ENCODE measurements around the gene RBM5. TPM values are rescaled to one million over a fixed set of nuclear protein-coding genes. Genes with fewer than 3 reads are reported as not detected.

RBM5 gene
- polyA plus RNA-seq, 2 of the 4 experiments (the other 2 are of a cell fraction), result 78.9 to 123 TPM

GRCh38 chr3:50124800-50125178, 36.1 kb downstream of the RBM5 start:
- FAIRE-seq (no peak), ATAC-seq (no peak)
- no peak overlapping the region for H3K27ac ChIP-seq

GRCh38 chr3:50125541-50126286, 37.0 kb downstream of the RBM5 start:
- ATAC-seq (no peak), FAIRE-seq (no peak), DNase-seq (ENCODE audit: low read depth in 1 of 2, low spot score in 1 of 2) (no peak)
- WGBS (ENCODE audit: missing lambda C conversion rate), result 60% methylated on average over 1 of the region's 9 CpGs
- H3K4me3 ChIP-seq, result no peak overlapping the region
- peaks cover 22% of the 10 kb centered on the region for H3K4me1 ChIP-seq
- H3K9me3 ChIP-seq, result no peaks in the 10 kb centered on the region
- no peak overlapping the region for H3K27ac ChIP-seq
- H3K4me2 ChIP-seq, result no peak overlapping the region
- CTCF ChIA-PET, result interaction anchor here (6.1 to 8.0 kb wide), 2 partner anchors 62 to 99 kb away, joined by 54 to 240 read pairs; partner anchors contain the start of gene GNAT1
- POLR2A ChIA-PET, result no interaction called here
- no peak for TF ChIP-seq RCOR1 (IDR thresholded peaks at IDR 0.05; ENCODE audit: low read depth, low read length)
- TF ChIP-seq RNF2 (IDR thresholded peaks at IDR 0.05; ENCODE audit: borderline replicate concordance, low read depth), result no peak
- no peak for TF ChIP-seq CBX2 (IDR thresholded peaks at IDR 0.05; ENCODE audit: borderline replicate concordance, low read depth)
- no peak for TF ChIP-seq ZSCAN20 (CRISPR knock-in tag; IDR thresholded peaks at IDR 0.05)
- TF ChIP-seq NPAS2 (CRISPR knock-in tag; IDR thresholded peaks at IDR 0.05; ENCODE audit: borderline replicate concordance), result no peak
- no peak for TF ChIP-seq JUN (IDR thresholded peaks at IDR 0.05)
- TF ChIP-seq, protein P1, sequence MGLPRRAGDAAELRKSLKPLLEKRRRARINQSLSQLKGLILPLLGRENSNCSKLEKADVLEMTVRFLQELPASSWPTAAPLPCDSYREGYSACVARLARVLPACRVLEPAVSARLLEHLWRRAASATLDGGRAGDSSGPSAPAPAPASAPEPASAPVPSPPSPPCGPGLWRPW (IDR thresholded peaks at IDR 0.05), result no peak
- TF ChIP-seq POLR2A (IDR thresholded peaks at IDR 0.05; ENCODE audit: low read length), result no peak
- no peak for TF ChIP-seq CHD4 (IDR thresholded peaks at IDR 0.05; ENCODE audit: borderline replicate concordance)
- no peak for TF ChIP-seq HEYL (CRISPR knock-in tag; IDR thresholded peaks at IDR 0.05)
- no peak for TF ChIP-seq MYC (IDR thresholded peaks at IDR 0.05; ENCODE audit: borderline replicate concordance, low read length)
- no peak for TF ChIP-seq MAX (IDR thresholded peaks at IDR 0.05)
- TF ChIP-seq RARB (CRISPR knock-in tag; IDR thresholded peaks at IDR 0.05), result no peak

More at GRCh38 chr3:50124800-50125178, 36.1 kb downstream of the RBM5 start:
- 87% methylated on average over 3 of the region's 12 CpGs for WGBS (ENCODE audit: missing lambda C conversion rate)
- Histone ChIP-seq H3K4me3 (no peak overlapping the region), H3K4me2 (no peak overlapping the region), H3K9me3 (no peaks in the 10 kb centered on the region), H3K4me1 (peaks cover 22% of the 10 kb centered on the region)
- TF ChIP-seq RFX5 (IDR thresholded peaks at IDR 0.05), result no peak
- no peak for TF ChIP-seq MAX (IDR thresholded peaks at IDR 0.05)
- ChIA-PET POLR2A (no interaction called here), CTCF (interaction anchor here (0.6 to 8.0 kb wide), 3 partner anchors 63 to 353 kb away, joined by 3 to 240 read pairs (median 54); partner anchors contain the start of gene GNAT1)
- DNase-seq (ENCODE audit: low read depth in 1 of 2, low spot score in 1 of 2), result no peak

DNA sequence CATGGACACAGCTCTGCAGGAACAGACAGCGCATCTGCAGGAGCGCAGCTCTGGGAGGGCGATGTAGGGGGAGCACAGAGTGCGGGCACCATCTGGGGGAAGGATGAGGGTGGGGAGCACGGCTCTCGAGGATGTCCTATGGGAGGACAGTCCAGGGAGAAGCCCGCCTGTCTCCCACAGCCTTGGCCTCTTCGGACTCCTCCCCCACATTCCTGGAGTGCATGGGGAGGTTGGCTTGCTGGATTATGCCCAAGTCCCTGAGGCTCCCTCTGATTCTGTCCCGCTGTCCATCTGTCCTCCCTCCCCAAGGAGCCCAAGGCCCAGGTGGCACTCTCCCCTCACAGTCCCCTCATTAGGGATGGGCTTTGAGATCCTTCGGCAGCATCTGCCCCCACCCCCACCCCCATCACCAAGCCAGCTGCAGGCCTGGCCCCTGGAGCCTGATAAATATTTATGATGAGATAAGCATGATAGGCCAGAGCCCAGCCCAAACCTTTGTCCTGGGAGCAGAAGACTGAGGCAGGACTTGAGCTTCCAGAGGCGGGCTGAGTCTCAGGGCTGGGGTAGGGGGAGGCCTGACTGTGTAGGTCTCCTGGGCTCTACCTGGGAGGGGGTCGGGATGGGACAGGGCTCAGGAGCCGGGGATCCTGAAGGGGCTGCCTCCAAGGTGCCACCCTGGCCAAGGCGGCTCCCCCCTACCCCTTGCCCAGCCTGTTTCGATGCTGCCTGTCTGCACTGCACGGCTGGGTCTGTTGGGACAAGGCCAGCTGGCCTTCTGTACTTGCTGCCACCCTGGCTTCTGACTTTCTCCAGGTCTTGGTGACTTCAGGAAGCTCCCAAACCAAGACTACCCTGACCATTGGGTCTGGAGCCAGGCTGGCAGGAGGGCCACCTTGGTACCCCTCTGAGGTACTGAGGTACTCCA, 37.8 kb downstream of the RBM5 start:
- Histone ChIP-seq H3K4me1 (peaks cover 22% of the 10 kb centered on the region), H3K4me2 (no peak overlapping the region), H3K27ac (0 out of 6 replicates have a peak overlapping the region, but pooled peaks of 1 of the 2 experiments have one; percentile 14), H3K9me3 (no peaks in the 10 kb centered on the region), H3K4me3 (no peak overlapping the region)
- POLR2A ChIA-PET, result no interaction called here
- CTCF ChIA-PET, result interaction anchor here (0.7 to 8.0 kb wide), 5 partner anchors 36 to 98 kb away, joined by 3 to 240 read pairs (median 4); partner anchors contain the start of gene GNAT1
- FAIRE-seq (no peak), ATAC-seq (peak in 1 of 2 experiments; percentile 30; a peak in 3 of 6 replicates), DNase-seq (ENCODE audit: low read depth in 1 of 2, low spot score in 1 of 2) (peak in 1 of 2 experiments; percentile 28)
- 57% methylated on average over 11 of the region's 16 CpGs for WGBS (ENCODE audit: missing lambda C conversion rate)
- TF ChIP-seq KDM5A (IDR thresholded peaks at IDR 0.05), result no peak
- no peak for TF ChIP-seq HDAC2 (IDR thresholded peaks at IDR 0.05)
- TF ChIP-seq GATA3 (IDR thresholded peaks at IDR 0.05; ENCODE audit: borderline replicate concordance), result no peak
- TF ChIP-seq SMC3 (IDR thresholded peaks at IDR 0.05), result no peak
- TF ChIP-seq FOXS1 (CRISPR knock-in tag; IDR thresholded peaks at IDR 0.05), result no peak
- TF ChIP-seq, protein P2, sequence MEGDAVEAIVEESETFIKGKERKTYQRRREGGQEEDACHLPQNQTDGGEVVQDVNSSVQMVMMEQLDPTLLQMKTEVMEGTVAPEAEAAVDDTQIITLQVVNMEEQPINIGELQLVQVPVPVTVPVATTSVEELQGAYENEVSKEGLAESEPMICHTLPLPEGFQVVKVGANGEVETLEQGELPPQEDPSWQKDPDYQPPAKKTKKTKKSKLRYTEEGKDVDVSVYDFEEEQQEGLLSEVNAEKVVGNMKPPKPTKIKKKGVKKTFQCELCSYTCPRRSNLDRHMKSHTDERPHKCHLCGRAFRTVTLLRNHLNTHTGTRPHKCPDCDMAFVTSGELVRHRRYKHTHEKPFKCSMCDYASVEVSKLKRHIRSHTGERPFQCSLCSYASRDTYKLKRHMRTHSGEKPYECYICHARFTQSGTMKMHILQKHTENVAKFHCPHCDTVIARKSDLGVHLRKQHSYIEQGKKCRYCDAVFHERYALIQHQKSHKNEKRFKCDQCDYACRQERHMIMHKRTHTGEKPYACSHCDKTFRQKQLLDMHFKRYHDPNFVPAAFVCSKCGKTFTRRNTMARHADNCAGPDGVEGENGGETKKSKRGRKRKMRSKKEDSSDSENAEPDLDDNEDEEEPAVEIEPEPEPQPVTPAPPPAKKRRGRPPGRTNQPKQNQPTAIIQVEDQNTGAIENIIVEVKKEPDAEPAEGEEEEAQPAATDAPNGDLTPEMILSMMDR (IDR thresholded peaks at IDR 0.05), result no peak
- no peak for TF ChIP-seq RAD21 (conservative IDR thresholded peaks at IDR 0.05 in 1 of 2, IDR thresholded peaks at IDR 0.05 in 1 of 2)
- TF ChIP-seq HOXA7 (CRISPR knock-in tag; IDR thresholded peaks at IDR 0.05), result no peak
- TF ChIP-seq NR3C1 (IDR thresholded peaks at IDR 0.05), result no peak
- TF ChIP-seq, protein P3, sequence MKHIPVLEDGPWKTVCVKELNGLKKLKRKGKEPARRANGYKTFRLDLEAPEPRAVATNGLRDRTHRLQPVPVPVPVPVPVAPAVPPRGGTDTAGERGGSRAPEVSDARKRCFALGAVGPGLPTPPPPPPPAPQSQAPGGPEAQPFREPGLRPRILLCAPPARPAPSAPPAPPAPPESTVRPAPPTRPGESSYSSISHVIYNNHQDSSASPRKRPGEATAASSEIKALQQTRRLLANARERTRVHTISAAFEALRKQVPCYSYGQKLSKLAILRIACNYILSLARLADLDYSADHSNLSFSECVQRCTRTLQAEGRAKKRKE (CRISPR knock-in tag; IDR thresholded peaks at IDR 0.05; ENCODE audit: low read depth), result no peak
- no peak for TF ChIP-seq CBX2 (IDR thresholded peaks at IDR 0.05; ENCODE audit: borderline replicate concordance, low read depth)
- no peak for TF ChIP-seq RNF2 (IDR thresholded peaks at IDR 0.05; ENCODE audit: borderline replicate concordance, low read depth)
